ENCODE measurements around the gene HDAC9. TPM values are rescaled to one million over a fixed set of nuclear protein-coding genes. Genes with fewer than 3 reads are reported as not detected.

HDAC9 gene
- total RNA-seq, 2 donors from 2014 or later = 4.9 to 6.5 TPM

GRCh38 chr7:18997477-18998150, 502.1 kb downstream of the HDAC9 start:
- no peak overlapping the region for H3K27ac Mint-ChIP-seq
- no peaks in the 10 kb centered on the region for H3K9me3 ChIP-seq (ENCODE audit: control insufficient read depth, low read length, poor library complexity, severe bottlenecking)
- no peaks in the 10 kb centered on the region for H3K36me3 Mint-ChIP-seq (ENCODE audit: low read depth)
- ATAC-seq (no peak), DNase-seq (no peak)
- H3K27me3 Mint-ChIP-seq = no peaks in the 10 kb centered on the region
- H3K4me3 Mint-ChIP-seq = no peak overlapping the region
- H3K4me1 Mint-ChIP-seq = no peaks in the 10 kb centered on the region

- H3K4me3 Mint-ChIP-seq = no peak overlapping the region
- no peaks in the 10 kb centered on the region for H3K4me1 Mint-ChIP-seq
- no peaks in the 10 kb centered on the region for H3K9me3 ChIP-seq (ENCODE audit: control insufficient read depth, low read length, poor library complexity, severe bottlenecking)
- H3K27ac Mint-ChIP-seq = no peak overlapping the region
- H3K36me3 Mint-ChIP-seq (ENCODE audit: low read depth) = no peaks in the 10 kb centered on the region
- DNase-seq (no peak), ATAC-seq (no peak)
- H3K27me3 Mint-ChIP-seq = no peaks in the 10 kb centered on the region
Observed at GRCh38 chr7:19000410-19000809, 504.9 kb downstream of the HDAC9 start.

- Mint-ChIP-seq H3K4me3 (no peak overlapping the region), H3K27ac (no peak overlapping the region), H3K4me1 (no peaks in the 10 kb centered on the region), H3K27me3 (no peaks in the 10 kb centered on the region), H3K36me3 (ENCODE audit: low read depth) (no peaks in the 10 kb centered on the region)
- ATAC-seq (no peak), DNase-seq (no peak)
- no peaks in the 10 kb centered on the region for H3K9me3 ChIP-seq (ENCODE audit: control insufficient read depth, low read length, poor library complexity, severe bottlenecking)
Observed at GRCh38 chr7:19001854-19002253, 506.3 kb downstream of the HDAC9 start.

- no peak overlapping the region for H3K27ac Mint-ChIP-seq
- ATAC-seq (no peak), DNase-seq (no peak)
- no peaks in the 10 kb centered on the region for H3K9me3 ChIP-seq (ENCODE audit: control insufficient read depth, low read length, poor library complexity, severe bottlenecking)
- H3K36me3 Mint-ChIP-seq (ENCODE audit: low read depth) = no peaks in the 10 kb centered on the region
- no peaks in the 10 kb centered on the region for H3K27me3 Mint-ChIP-seq
- H3K4me3 Mint-ChIP-seq = no peak overlapping the region
- no peaks in the 10 kb centered on the region for H3K4me1 Mint-ChIP-seq
Observed at GRCh38 chr7:19009241-19009935, 513.8 kb downstream of the HDAC9 start.

- Mint-ChIP-seq H3K36me3 (ENCODE audit: low read depth) (no peaks in the 10 kb centered on the region), H3K4me1 (no peaks in the 10 kb centered on the region), H3K27me3 (no peaks in the 10 kb centered on the region), H3K27ac (no peak overlapping the region), H3K4me3 (no peak overlapping the region)
- DNase-seq = no peak
- H3K9me3 ChIP-seq (ENCODE audit: control insufficient read depth, low read length, poor library complexity, severe bottlenecking) = no peaks in the 10 kb centered on the region
- no peak for ATAC-seq
Observed at GRCh38 chr7:19009936-19010280, 514.4 kb downstream of the HDAC9 start.

- Mint-ChIP-seq H3K27ac (no peak overlapping the region), H3K36me3 (ENCODE audit: low read depth) (no peaks in the 10 kb centered on the region), H3K4me1 (no peaks in the 10 kb centered on the region), H3K27me3 (no peaks in the 10 kb centered on the region), H3K4me3 (no peak overlapping the region)
- no peak for ATAC-seq
- H3K9me3 ChIP-seq (ENCODE audit: control insufficient read depth, low read length, poor library complexity, severe bottlenecking) = no peaks in the 10 kb centered on the region
- DNase-seq = no peak
Observed at GRCh38 chr7:19011212-19011611, 515.7 kb downstream of the HDAC9 start.

- H3K9me3 ChIP-seq (ENCODE audit: control insufficient read depth, low read length, poor library complexity, severe bottlenecking) = no peaks in the 10 kb centered on the region
- Mint-ChIP-seq H3K27me3 (no peaks in the 10 kb centered on the region), H3K4me3 (no peak overlapping the region), H3K4me1 (no peaks in the 10 kb centered on the region), H3K27ac (no peak overlapping the region), H3K36me3 (ENCODE audit: low read depth) (no peaks in the 10 kb centered on the region)
- ATAC-seq (no peak), DNase-seq (no peak)
Observed at GRCh38 chr7:19015098-19015497, 519.5 kb downstream of the HDAC9 start.

- Mint-ChIP-seq H3K27ac (no peak overlapping the region), H3K36me3 (ENCODE audit: low read depth) (no peaks in the 10 kb centered on the region), H3K4me3 (no peak overlapping the region), H3K27me3 (no peaks in the 10 kb centered on the region), H3K4me1 (no peaks in the 10 kb centered on the region)
- no peak for ATAC-seq
- H3K9me3 ChIP-seq (ENCODE audit: control insufficient read depth, low read length, poor library complexity, severe bottlenecking) = no peaks in the 10 kb centered on the region
- DNase-seq = no peak
Observed at GRCh38 chr7:19016140-19016539, 520.6 kb downstream of the HDAC9 start.

GRCh38 chr7:19017374-19017773, 521.8 kb downstream of the HDAC9 start:
- Mint-ChIP-seq H3K27me3 (no peaks in the 10 kb centered on the region), H3K36me3 (ENCODE audit: low read depth) (no peaks in the 10 kb centered on the region), H3K4me1 (no peaks in the 10 kb centered on the region), H3K4me3 (no peak overlapping the region), H3K27ac (no peak overlapping the region)
- ATAC-seq (no peak), DNase-seq (no peak)
- H3K9me3 ChIP-seq (ENCODE audit: control insufficient read depth, low read length, poor library complexity, severe bottlenecking) = no peaks in the 10 kb centered on the region

- Mint-ChIP-seq H3K27me3 (no peaks in the 10 kb centered on the region), H3K27ac (no peak overlapping the region), H3K4me1 (no peaks in the 10 kb centered on the region), H3K4me3 (no peak overlapping the region), H3K36me3 (ENCODE audit: low read depth) (no peaks in the 10 kb centered on the region)
- DNase-seq = no peak
- H3K9me3 ChIP-seq (ENCODE audit: control insufficient read depth, low read length, poor library complexity, severe bottlenecking) = no peaks in the 10 kb centered on the region
- no peak for ATAC-seq
Observed at GRCh38 chr7:19020062-19020461, 524.5 kb downstream of the HDAC9 start.

- H3K4me3 Mint-ChIP-seq = no peak overlapping the region
- no peaks in the 10 kb centered on the region for H3K9me3 ChIP-seq (ENCODE audit: control insufficient read depth, low read length, poor library complexity, severe bottlenecking)
- DNase-seq = no peak
- H3K27ac Mint-ChIP-seq = no peak overlapping the region
- no peaks in the 10 kb centered on the region for H3K27me3 Mint-ChIP-seq
- no peaks in the 10 kb centered on the region for H3K4me1 Mint-ChIP-seq
- no peaks in the 10 kb centered on the region for H3K36me3 Mint-ChIP-seq (ENCODE audit: low read depth)
- no peak for ATAC-seq
Observed at GRCh38 chr7:19020711-19021110, 525.2 kb downstream of the HDAC9 start.

GRCh38 chr7:19023477-19023876, 527.9 kb downstream of the HDAC9 start:
- no peak for ATAC-seq
- no peak overlapping the region for H3K4me3 Mint-ChIP-seq
- H3K9me3 ChIP-seq (ENCODE audit: control insufficient read depth, low read length, poor library complexity, severe bottlenecking) = no peaks in the 10 kb centered on the region
- H3K4me1 Mint-ChIP-seq = no peaks in the 10 kb centered on the region
- no peaks in the 10 kb centered on the region for H3K36me3 Mint-ChIP-seq (ENCODE audit: low read depth)
- no peak for DNase-seq
- H3K27me3 Mint-ChIP-seq = no peaks in the 10 kb centered on the region
- H3K27ac Mint-ChIP-seq = no peak overlapping the region

- no peak for ATAC-seq
- Mint-ChIP-seq H3K36me3 (ENCODE audit: low read depth) (no peaks in the 10 kb centered on the region), H3K4me1 (no peaks in the 10 kb centered on the region), H3K4me3 (no peak overlapping the region), H3K27me3 (no peaks in the 10 kb centered on the region), H3K27ac (no peak overlapping the region)
- H3K9me3 ChIP-seq (ENCODE audit: control insufficient read depth, low read length, poor library complexity, severe bottlenecking) = no peaks in the 10 kb centered on the region
- DNase-seq = no peak
Observed at GRCh38 chr7:19024261-19024660, 528.7 kb downstream of the HDAC9 start.

GRCh38 chr7:19026888-19027287, 531.3 kb downstream of the HDAC9 start:
- Mint-ChIP-seq H3K36me3 (ENCODE audit: low read depth) (no peaks in the 10 kb centered on the region), H3K27ac (no peak overlapping the region), H3K4me1 (no peaks in the 10 kb centered on the region), H3K27me3 (no peaks in the 10 kb centered on the region), H3K4me3 (no peak overlapping the region)
- ATAC-seq (no peak), DNase-seq (no peak)
- no peaks in the 10 kb centered on the region for H3K9me3 ChIP-seq (ENCODE audit: control insufficient read depth, low read length, poor library complexity, severe bottlenecking)
